Measurements from ENCODE around the gene GIGYF2.

The GIGYF2 gene

GRCh38 chr2:232877940-232878511 lies 180.9 kb downstream of the GIGYF2 start:
- Histone ChIP-seq H3K4me1 (ENCODE audit: low read length) (no peaks in the 10 kb centered on the region), H3K27ac (ENCODE audit: low read length) (no peak overlapping the region), H3K4me2 (ENCODE audit: low read depth, low read length) (no peak overlapping the region)

GRCh38 chr2:232878855-232879617 lies 181.9 kb downstream of the GIGYF2 start:
- Histone ChIP-seq H3K4me3 (ENCODE audit: low read length) (no peak overlapping the region), H3K4me1 (ENCODE audit: low read length) (no peaks in the 10 kb centered on the region), H3K27me3 (replicated peaks; ENCODE audit: insufficient read depth, low read length) (no peaks in the 10 kb centered on the region), H3K4me2 (ENCODE audit: low read depth, low read length) (no peak overlapping the region), H3K36me3 (replicated peaks; ENCODE audit: insufficient read depth, low read length) (no peaks in the 10 kb centered on the region), H3K9me3 (replicated peaks; ENCODE audit: insufficient read depth, low read length) (no peaks in the 10 kb centered on the region), H3K9me2 (replicated peaks; ENCODE audit: insufficient read depth, low read length) (no peaks in the 10 kb centered on the region), H2AFZ (ENCODE audit: low read length) (no peak overlapping the region), H3K79me2 (ENCODE audit: low read length) (no peaks in the 10 kb centered on the region), H4K20me1 (ENCODE audit: insufficient read depth, low read length) (no peaks in the 10 kb centered on the region), H3K27ac (ENCODE audit: low read length) (no peak overlapping the region), H3F3A (ENCODE audit: insufficient read depth, low read length) (no peaks in the 10 kb centered on the region), H3K9ac (ENCODE audit: low read length) (no peak overlapping the region)
- TF ChIP-seq EZH2phosphoT487 (IDR thresholded peaks at IDR 0.05; ENCODE audit: low read length) (no peak), EZH2 (optimal IDR thresholded peaks at IDR 0.05; ENCODE audit: low read depth, low read length) (no peak)
- TF ChIP-seq, protein P1, sequence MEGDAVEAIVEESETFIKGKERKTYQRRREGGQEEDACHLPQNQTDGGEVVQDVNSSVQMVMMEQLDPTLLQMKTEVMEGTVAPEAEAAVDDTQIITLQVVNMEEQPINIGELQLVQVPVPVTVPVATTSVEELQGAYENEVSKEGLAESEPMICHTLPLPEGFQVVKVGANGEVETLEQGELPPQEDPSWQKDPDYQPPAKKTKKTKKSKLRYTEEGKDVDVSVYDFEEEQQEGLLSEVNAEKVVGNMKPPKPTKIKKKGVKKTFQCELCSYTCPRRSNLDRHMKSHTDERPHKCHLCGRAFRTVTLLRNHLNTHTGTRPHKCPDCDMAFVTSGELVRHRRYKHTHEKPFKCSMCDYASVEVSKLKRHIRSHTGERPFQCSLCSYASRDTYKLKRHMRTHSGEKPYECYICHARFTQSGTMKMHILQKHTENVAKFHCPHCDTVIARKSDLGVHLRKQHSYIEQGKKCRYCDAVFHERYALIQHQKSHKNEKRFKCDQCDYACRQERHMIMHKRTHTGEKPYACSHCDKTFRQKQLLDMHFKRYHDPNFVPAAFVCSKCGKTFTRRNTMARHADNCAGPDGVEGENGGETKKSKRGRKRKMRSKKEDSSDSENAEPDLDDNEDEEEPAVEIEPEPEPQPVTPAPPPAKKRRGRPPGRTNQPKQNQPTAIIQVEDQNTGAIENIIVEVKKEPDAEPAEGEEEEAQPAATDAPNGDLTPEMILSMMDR (IDR thresholded peaks at IDR 0.05; ENCODE audit: low read length): no peak
- DNase-seq: no peak

More at GRCh38 chr2:232877940-232878511, 180.9 kb downstream of the GIGYF2 start:
- Histone ChIP-seq H4K20me1 (ENCODE audit: insufficient read depth, low read length) (no peaks in the 10 kb centered on the region), H3K79me2 (ENCODE audit: low read length) (no peaks in the 10 kb centered on the region), H3K9ac (ENCODE audit: low read length) (no peak overlapping the region), H3K4me3 (ENCODE audit: low read length) (no peak overlapping the region), H3K36me3 (replicated peaks; ENCODE audit: insufficient read depth, low read length) (no peaks in the 10 kb centered on the region), H3K9me3 (replicated peaks; ENCODE audit: insufficient read depth, low read length) (no peaks in the 10 kb centered on the region), H2AFZ (ENCODE audit: low read length) (no peak overlapping the region), H3K9me2 (replicated peaks; ENCODE audit: insufficient read depth, low read length) (no peaks in the 10 kb centered on the region), H3K27me3 (replicated peaks; ENCODE audit: insufficient read depth, low read length) (no peaks in the 10 kb centered on the region), H3F3A (ENCODE audit: insufficient read depth, low read length) (no peaks in the 10 kb centered on the region)
- TF ChIP-seq EZH2 (optimal IDR thresholded peaks at IDR 0.05; ENCODE audit: low read depth, low read length) (no peak), EZH2phosphoT487 (IDR thresholded peaks at IDR 0.05; ENCODE audit: low read length) (no peak)
- TF ChIP-seq, protein P1 (IDR thresholded peaks at IDR 0.05; ENCODE audit: low read length): no peak
- no peak for DNase-seq

DNA sequence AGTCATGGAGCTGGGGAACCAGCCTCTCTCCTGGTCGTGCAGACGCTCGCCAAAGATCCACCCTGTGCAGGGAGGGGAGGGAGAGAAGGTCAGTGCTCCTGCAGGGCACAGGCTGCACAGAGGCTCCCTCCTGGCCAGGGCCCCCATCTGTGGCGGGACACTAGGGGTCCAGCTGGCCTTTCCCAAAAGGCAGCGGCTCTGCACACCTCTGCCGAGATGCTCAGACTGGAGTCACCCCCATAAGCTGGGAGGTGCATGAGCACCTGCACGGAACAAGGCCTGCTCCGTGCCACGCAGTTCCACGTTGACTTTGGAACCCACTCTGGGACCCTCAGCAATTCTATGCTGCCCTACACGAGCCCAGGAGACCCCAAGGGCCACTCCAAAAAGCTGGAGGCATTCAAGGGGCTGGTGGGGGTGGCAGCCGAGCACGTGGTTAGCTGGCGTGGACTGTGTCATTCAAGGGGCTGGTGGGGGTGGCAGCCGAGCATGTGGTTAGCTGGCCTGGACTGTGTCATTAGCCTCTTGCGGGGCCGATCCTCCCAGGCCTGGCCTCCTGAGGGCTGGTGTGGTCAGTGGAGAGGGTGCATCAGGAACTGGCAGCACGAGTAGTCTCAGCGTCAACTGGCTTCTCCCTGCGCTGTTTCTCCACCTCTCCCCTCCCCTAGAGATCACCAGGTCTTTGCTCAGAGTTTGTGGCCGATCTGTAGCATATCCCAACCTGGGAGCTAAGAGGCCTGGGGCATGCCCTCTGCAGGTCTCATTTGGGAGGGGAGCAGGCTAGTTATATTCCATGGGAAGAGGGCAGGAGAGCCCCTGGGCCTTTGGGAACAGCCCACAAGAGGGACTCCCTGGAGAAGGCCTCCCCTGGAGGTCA lies 182.7 kb downstream of the GIGYF2 start:
- Histone ChIP-seq H3K4me2 (ENCODE audit: low read depth, low read length) (no peak overlapping the region), H3K9me3 (replicated peaks; ENCODE audit: insufficient read depth, low read length) (no peaks in the 10 kb centered on the region), H3K36me3 (replicated peaks; ENCODE audit: insufficient read depth, low read length) (no peaks in the 10 kb centered on the region), H2AFZ (ENCODE audit: low read length) (no peak overlapping the region), H3F3A (ENCODE audit: insufficient read depth, low read length) (no peaks in the 10 kb centered on the region), H4K20me1 (ENCODE audit: insufficient read depth, low read length) (no peaks in the 10 kb centered on the region), H3K4me1 (ENCODE audit: low read length) (no peaks in the 10 kb centered on the region), H3K79me2 (ENCODE audit: low read length) (no peaks in the 10 kb centered on the region), H3K4me3 (ENCODE audit: low read length) (no peak overlapping the region), H3K27ac (ENCODE audit: low read length) (no peak overlapping the region), H3K9me2 (replicated peaks; ENCODE audit: insufficient read depth, low read length) (no peaks in the 10 kb centered on the region), H3K9ac (ENCODE audit: low read length) (no peak overlapping the region), H3K27me3 (replicated peaks; ENCODE audit: insufficient read depth, low read length) (no peaks in the 10 kb centered on the region)
- DNase-seq: no peak
- TF ChIP-seq EZH2 (optimal IDR thresholded peaks at IDR 0.05; ENCODE audit: low read depth, low read length) (no peak), EZH2phosphoT487 (IDR thresholded peaks at IDR 0.05; ENCODE audit: low read length) (no peak)
- TF ChIP-seq, protein P1 (IDR thresholded peaks at IDR 0.05; ENCODE audit: low read length): no peak
